HG02943 (cell line): ENCODE measurements around the gene GPR83.
"Not testable (repeated sequence)": the region's sequence is repeated elsewhere in the genome, so short reads cannot be mapped to it uniquely, and the experiment has no call there.

ENCODE experiments used
- ATAC-seq: cut with Tn5 transposase; IDR thresholded peaks from one replicate; pipeline ENCODE4 v1.9.1; 2021; ENCODE audit warnings: mild to moderate bottlenecking, low read depth, moderate library complexity; ENCODE audit not compliant: unreplicated experiment

The GPR83 gene

GRCh38 chr11:94376841-94377240 lies 24.4 kb downstream of the GPR83 start:
- no peak for ATAC-seq

- not testable (repeated sequence) for ATAC-seq
Measured at GRCh38 chr11:94370576-94370975, 30.6 kb downstream of the GPR83 start.

GRCh38 chr11:94350850-94351563 lies 50.2 kb downstream of the GPR83 start:
- not testable (repeated sequence) for ATAC-seq

GRCh38 chr11:94346311-94346710 lies 54.9 kb downstream of the GPR83 start:
- ATAC-seq, result not testable (repeated sequence)

GRCh38 chr11:94343495-94343894 lies 57.7 kb downstream of the GPR83 start:
- no peak for ATAC-seq

GRCh38 chr11:94342250-94342649 lies 59.0 kb downstream of the GPR83 start:
- ATAC-seq, result no peak

- ATAC-seq, result no peak
Measured at GRCh38 chr11:94338651-94339050, 62.6 kb downstream of the GPR83 start.

GRCh38 chr11:94336033-94336432 lies 65.2 kb downstream of the GPR83 start:
- ATAC-seq, result no peak

- ATAC-seq, result no peak
Measured at GRCh38 chr11:94332814-94333213, 68.4 kb downstream of the GPR83 start.

- no peak for ATAC-seq
Measured at GRCh38 chr11:94330789-94331188, 70.4 kb downstream of the GPR83 start.

- ATAC-seq, result no peak
Measured at GRCh38 chr11:94329501-94329900, 71.7 kb downstream of the GPR83 start.

GRCh38 chr11:94328587-94329080 lies 72.6 kb downstream of the GPR83 start:
- no peak for ATAC-seq
